WERI-Rb-1 (cell line): ENCODE measurements around the gene CSNK2A3.

ENCODE experiments used
- DNase-seq: peaks from one replicate; pipeline ENCODE4 v3.0.0-alpha.2; 2020
- H3K27ac ChIP-seq: fragments of 250-450 bp; sonication (Bioruptor Pico); 2 replicates; pipeline ENCODE4 v1.5.1; 2020; ENCODE audit warnings: mild to moderate bottlenecking, moderate library complexity
- H3K27me3 ChIP-seq: fragments of 250-450 bp; sonication (Bioruptor Pico); 2 replicates; pipeline ENCODE4 v1.5.1; 2021; ENCODE audit warnings: mild to moderate bottlenecking, low read depth, moderate library complexity; ENCODE audit not compliant: insufficient read depth, severe bottlenecking
- H3K36me3 ChIP-seq: fragments of 250-450 bp; sonication (Bioruptor Pico); 2 replicates; pipeline ENCODE4 v1.5.1; 2020; ENCODE audit warnings: mild to moderate bottlenecking, moderate library complexity
- H3K4me3 ChIP-seq: 2 replicates; pipeline ENCODE4 v1.5.1; 2011; ENCODE audit warnings: low read depth, mild to moderate bottlenecking, control low read depth, low read length
- H3K9me3 ChIP-seq: fragments of 250-450 bp; sonication (Bioruptor Pico); 2 replicates; pipeline ENCODE4 v1.5.1; 2021; ENCODE audit warnings: mild to moderate bottlenecking, moderate library complexity; ENCODE audit not compliant: severe bottlenecking
- TF ChIP-seq, protein P1 (sequence below): IDR thresholded peaks from 2 replicates; pipeline ENCODE4 v1.5.1; 2011; ENCODE audit warnings: low read depth, mild to moderate bottlenecking, control low read depth, inconsistent platforms, low read length

CSNK2A3 gene

DNA sequence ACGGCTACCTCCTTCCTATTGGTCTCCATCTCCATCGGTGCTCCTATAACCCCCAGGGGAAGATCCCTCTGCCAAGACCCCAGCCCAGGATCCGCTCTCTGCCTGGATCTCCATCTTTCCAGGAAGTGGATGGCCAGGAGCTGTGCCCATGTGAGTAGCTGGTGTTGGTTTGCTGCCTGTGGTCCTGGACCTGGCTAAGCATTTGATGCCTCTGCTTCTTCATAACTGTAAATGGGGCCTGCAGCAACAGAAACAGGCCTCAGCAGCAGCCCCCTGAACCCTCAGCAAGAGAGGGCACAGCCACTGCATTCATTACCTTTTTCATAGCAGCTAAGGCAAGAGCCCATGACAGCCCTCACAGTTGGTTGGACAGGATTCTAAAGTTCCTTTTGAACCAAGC, 26.6 kb upstream of the CSNK2A3 start:
- Histone ChIP-seq H3K4me3 (no peak overlapping the region), H3K36me3 (no peaks in the 10 kb centered on the region), H3K27ac (no peak overlapping the region), H3K27me3 (no peaks in the 10 kb centered on the region), H3K9me3 (no peaks in the 10 kb centered on the region)
- no peak for DNase-seq
- TF ChIP-seq, protein P1, sequence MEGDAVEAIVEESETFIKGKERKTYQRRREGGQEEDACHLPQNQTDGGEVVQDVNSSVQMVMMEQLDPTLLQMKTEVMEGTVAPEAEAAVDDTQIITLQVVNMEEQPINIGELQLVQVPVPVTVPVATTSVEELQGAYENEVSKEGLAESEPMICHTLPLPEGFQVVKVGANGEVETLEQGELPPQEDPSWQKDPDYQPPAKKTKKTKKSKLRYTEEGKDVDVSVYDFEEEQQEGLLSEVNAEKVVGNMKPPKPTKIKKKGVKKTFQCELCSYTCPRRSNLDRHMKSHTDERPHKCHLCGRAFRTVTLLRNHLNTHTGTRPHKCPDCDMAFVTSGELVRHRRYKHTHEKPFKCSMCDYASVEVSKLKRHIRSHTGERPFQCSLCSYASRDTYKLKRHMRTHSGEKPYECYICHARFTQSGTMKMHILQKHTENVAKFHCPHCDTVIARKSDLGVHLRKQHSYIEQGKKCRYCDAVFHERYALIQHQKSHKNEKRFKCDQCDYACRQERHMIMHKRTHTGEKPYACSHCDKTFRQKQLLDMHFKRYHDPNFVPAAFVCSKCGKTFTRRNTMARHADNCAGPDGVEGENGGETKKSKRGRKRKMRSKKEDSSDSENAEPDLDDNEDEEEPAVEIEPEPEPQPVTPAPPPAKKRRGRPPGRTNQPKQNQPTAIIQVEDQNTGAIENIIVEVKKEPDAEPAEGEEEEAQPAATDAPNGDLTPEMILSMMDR = no peak

DNA sequence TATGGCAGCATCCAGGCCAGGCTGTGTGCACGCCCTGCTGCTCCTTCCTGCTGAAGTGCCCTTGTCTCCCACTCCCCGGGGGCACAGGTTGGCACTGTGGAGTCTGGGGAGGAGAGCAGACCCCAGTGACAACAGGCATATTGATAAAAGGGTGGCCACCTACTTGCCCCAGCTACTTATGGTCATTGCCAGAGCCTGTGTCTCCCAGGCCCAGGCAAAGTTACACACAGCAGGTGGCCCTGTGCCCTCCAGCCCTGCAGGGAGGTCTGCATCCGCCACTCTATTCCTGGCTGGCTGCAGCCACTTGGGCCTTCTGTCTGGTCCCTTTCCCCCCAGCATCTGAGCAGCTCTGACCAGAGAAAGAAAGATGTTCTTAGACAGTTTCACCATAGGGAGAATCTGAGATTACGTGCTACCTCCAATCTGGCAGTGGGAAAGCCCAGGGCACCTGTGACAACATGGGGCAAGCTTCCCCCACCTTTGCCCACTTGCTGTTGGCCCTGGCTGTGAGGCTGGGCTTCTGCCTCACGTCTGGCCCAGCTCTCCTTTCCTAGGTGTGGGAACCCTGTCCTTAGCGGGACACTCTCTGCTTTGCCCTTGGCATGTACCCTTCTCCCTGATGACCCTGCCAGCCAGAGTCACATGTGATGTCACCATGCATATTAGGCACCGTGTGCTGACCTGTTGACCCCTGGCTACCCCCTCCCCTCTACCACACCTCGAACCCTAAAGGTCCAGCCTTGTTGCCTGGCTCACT, 25.3 kb upstream of the CSNK2A3 start:
- no peaks in the 10 kb centered on the region for H3K27me3 ChIP-seq
- TF ChIP-seq, protein P1 = no peak
- no peak overlapping the region for H3K4me3 ChIP-seq
- no peak overlapping the region for H3K27ac ChIP-seq
- no peaks in the 10 kb centered on the region for H3K9me3 ChIP-seq
- no peak for DNase-seq
- no peaks in the 10 kb centered on the region for H3K36me3 ChIP-seq

- Histone ChIP-seq H3K4me3 (no peak overlapping the region), H3K9me3 (no peaks in the 10 kb centered on the region), H3K36me3 (no peaks in the 10 kb centered on the region), H3K27me3 (no peaks in the 10 kb centered on the region), H3K27ac (no peak overlapping the region)
- TF ChIP-seq, protein P1 = no peak
- DNase-seq = no peak
Observed at GRCh38 chr11:11374358-11375148, 21.5 kb upstream of the CSNK2A3 start.

GRCh38 chr11:11373934-11374333, 20.9 kb upstream of the CSNK2A3 start:
- H3K27me3 ChIP-seq = no peaks in the 10 kb centered on the region
- no peaks in the 10 kb centered on the region for H3K36me3 ChIP-seq
- peak; percentile 33 for DNase-seq
- no peaks in the 10 kb centered on the region for H3K9me3 ChIP-seq
- no peak overlapping the region for H3K27ac ChIP-seq
- TF ChIP-seq, protein P1 = no peak
- H3K4me3 ChIP-seq = no peak overlapping the region

- Histone ChIP-seq H3K4me3 (no peak overlapping the region), H3K27me3 (no peaks in the 10 kb centered on the region), H3K36me3 (no peaks in the 10 kb centered on the region), H3K27ac (no peak overlapping the region), H3K9me3 (no peaks in the 10 kb centered on the region)
- TF ChIP-seq, protein P1 = no peak
- DNase-seq = no peak
Observed at GRCh38 chr11:11372461-11372860, 19.4 kb upstream of the CSNK2A3 start.
